Kidney (tissue), 14 donors: ENCODE results near the gene CLDN11. TPM values are rescaled to one million over a fixed set of nuclear protein-coding genes. Genes with fewer than 3 reads are reported as not detected.

Experiments
- DNase-seq, 5 donors: peaks; one replicate each; pipeline ENCODE4 v3.0.0-alpha.2; 2013 to 2020
- FAIRE-seq: peaks from 2 replicates; lab custom pipeline; 2012; peaks lifted over from hg19 to GRCh38; lab: Jason Lieb, UNC
- H3K27ac ChIP-seq, 2 donors: one replicate each; pipeline ENCODE4 v1.7.0; 2013; ENCODE audit warnings: low read depth in 2 of 2, low read length in 2 of 2, inconsistent platforms in 1 of 2
- H3K27me3 ChIP-seq: one replicate; pipeline ENCODE4 v1.7.1; 2013; ENCODE audit warnings: low read length, inconsistent platforms; ENCODE audit not compliant: control insufficient read depth, insufficient read depth
- H3K36me3 ChIP-seq, 3 donors: one replicate each; pipeline versions ENCODE4 v1.7.0 to v1.7.1; 2013; ENCODE audit warnings: low read length in 3 of 3, control low read depth in 1 of 3, inconsistent platforms in 1 of 3; ENCODE audit not compliant: insufficient read depth in 3 of 3, control insufficient read depth in 2 of 3
- H3K4me1 ChIP-seq, 3 donors: one replicate each; pipeline versions ENCODE4 v1.7.0 to v1.7.1; 2013; ENCODE audit warnings: low read length in 3 of 3, inconsistent platforms in 1 of 3, low read depth in 1 of 3; ENCODE audit not compliant: control insufficient read depth in 2 of 3, insufficient read depth in 2 of 3
- H3K4me3 ChIP-seq, 3 donors: one replicate each; pipeline versions ENCODE4 v1.7.0 to v1.8.1; 2013; ENCODE audit warnings: low read length in 3 of 3, control low read depth in 1 of 3, inconsistent platforms in 1 of 3
- H3K9ac ChIP-seq, 3 donors: one replicate each; pipeline versions ENCODE4 v1.7.0 to v1.7.1; 2013; ENCODE audit warnings: low read length in 3 of 3, control low read depth in 1 of 3, inconsistent platforms in 1 of 3
- H3K9me3 ChIP-seq, 3 donors: one replicate each; pipeline versions ENCODE4 v1.7.0 to v1.7.1; 2013; ENCODE audit warnings: low read length in 3 of 3, control low read depth in 1 of 3, inconsistent platforms in 1 of 3; ENCODE audit not compliant: control insufficient read depth in 2 of 3, insufficient read depth in 1 of 3
- intact Hi-C: fragments of 100-400 bp; cut with DNase I; formaldehyde crosslinking; loops from one replicate; pipeline ENCODE4 v1.11.1; 2022
- polyA plus RNA-seq: library from polyadenylated mRNA; stranded (reverse); fragments of 350-450 nt; fragmentation: Illumina TruSeq; extraction: RNeasy Lipid Tissue Mini Kit (QIAGEN cat#74804); gene quantifications from one replicate; pipeline ENCODE4 v1.2.3, GENCODE V29; 2014; ENCODE audit warnings: low read depth, low replicate concordance; ENCODE audit not compliant: insufficient read depth
- total RNA-seq: library from RNA; stranded (reverse); fragmentation: NEBNext Ultra II Directional; extraction: Animal tissue kit (Norgen Biotek cat#: 25700); gene quantifications from one replicate; pipeline ENCODE4 v1.2.1, GENCODE V29; 2021
- TF ChIP-seq, protein P1 (sequence below): IDR thresholded peaks from 3 replicates; pipeline ENCODE4 v1.5.1; 2012; ENCODE audit warnings: mild to moderate bottlenecking, moderate library complexity, borderline replicate concordance; ENCODE audit not compliant: insufficient read depth; ENCODE audit errors: extremely low read depth
- donor health status: control.
- donor health status: control.
- donor health status: control.
- donor health status: control.
- donor health status: control.
- donor health status: DM: yes; HTN: yes; CAD: no.
- donor health status: Normal renal cell carcinoma (clear cell type).

The CLDN11 gene
- total and polyA plus RNA-seq, 2 donors from 2014 or later = 1.6 to 2.4 TPM

DNA sequence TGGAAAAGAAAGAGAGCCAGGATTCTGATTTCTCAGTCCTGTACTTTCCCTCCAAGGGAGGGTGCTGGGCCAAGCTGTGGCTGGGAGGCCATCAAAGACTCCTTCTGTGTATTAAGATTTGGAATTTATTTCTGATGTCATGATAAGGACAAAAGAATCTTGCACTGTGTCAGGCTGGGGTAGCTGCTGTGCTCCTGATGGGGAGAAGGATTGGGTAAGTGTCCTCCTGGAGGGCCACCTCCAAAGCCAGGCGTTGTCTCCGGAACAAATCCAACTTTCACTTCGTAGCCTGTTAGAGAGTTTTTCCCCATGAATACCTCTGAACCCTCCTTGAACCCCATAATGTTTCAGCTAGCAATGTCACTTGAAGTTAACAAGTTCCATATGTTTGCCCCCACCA lies 29.9 kb downstream of the CLDN11 start:
- no peak for FAIRE-seq
- Histone ChIP-seq H3K36me3 (no peaks in the 10 kb centered on the region), H3K4me3 (no peak overlapping the region), H3K27me3 (no peaks in the 10 kb centered on the region), H3K9me3 (no peaks in the 10 kb centered on the region), H3K9ac (no peak overlapping the region), H3K4me1 (no peaks in the 10 kb centered on the region), H3K27ac (no peak overlapping the region)
- intact Hi-C loops = no loop called here
- DNase-seq = peak in 1 of 5 donors; percentile 59
- TF ChIP-seq, protein P1, sequence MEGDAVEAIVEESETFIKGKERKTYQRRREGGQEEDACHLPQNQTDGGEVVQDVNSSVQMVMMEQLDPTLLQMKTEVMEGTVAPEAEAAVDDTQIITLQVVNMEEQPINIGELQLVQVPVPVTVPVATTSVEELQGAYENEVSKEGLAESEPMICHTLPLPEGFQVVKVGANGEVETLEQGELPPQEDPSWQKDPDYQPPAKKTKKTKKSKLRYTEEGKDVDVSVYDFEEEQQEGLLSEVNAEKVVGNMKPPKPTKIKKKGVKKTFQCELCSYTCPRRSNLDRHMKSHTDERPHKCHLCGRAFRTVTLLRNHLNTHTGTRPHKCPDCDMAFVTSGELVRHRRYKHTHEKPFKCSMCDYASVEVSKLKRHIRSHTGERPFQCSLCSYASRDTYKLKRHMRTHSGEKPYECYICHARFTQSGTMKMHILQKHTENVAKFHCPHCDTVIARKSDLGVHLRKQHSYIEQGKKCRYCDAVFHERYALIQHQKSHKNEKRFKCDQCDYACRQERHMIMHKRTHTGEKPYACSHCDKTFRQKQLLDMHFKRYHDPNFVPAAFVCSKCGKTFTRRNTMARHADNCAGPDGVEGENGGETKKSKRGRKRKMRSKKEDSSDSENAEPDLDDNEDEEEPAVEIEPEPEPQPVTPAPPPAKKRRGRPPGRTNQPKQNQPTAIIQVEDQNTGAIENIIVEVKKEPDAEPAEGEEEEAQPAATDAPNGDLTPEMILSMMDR = no peak

DNA sequence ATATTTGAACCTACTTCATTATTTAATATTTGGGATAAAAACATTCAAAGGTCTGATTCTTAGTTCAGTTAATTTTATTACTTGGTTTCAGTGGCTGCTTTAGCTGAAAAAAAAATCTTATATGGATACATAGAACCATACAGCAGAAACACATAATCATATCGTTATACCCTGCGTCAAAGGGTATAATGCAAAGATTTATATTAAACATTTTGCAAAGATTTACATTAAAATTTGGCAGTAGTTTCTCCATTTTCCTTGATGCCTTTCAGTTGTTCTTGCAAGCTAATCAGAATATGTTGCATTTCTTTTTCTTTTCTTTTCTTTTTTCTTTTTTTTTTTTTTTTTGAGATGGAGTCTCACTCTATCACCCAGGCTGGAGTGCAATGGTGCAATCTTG lies 31.4 kb downstream of the CLDN11 start:
- intact Hi-C loops = no loop called here
- FAIRE-seq = no peak
- no peaks in the 10 kb centered on the region for H3K27me3 ChIP-seq

DNA sequence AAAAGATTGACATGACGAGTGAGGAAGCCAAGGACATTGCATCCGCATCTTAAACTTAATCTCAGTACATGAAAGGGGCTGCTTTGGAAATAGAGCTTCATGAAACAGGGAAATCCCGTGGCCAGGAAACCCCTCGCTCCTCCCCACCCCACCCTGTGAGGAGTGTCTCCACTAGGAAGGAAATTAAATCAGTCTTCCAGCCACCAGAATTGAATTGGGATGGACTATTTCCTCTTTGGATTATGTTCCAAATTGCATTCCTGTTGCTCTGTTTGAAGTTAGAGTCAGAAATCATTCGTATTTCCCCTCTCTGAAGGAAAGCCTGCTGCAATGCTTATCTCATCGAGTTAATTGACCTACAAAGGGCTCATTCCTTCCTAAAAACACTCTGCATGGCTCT lies 35.8 kb downstream of the CLDN11 start:
- no peaks in the 10 kb centered on the region for H3K27me3 ChIP-seq
- no peak overlapping the region for H3K27ac ChIP-seq
- FAIRE-seq (no peak), DNase-seq (peak in 1 of 5 donors; percentile 68)
- TF ChIP-seq, protein P1 = no peak
- no peaks in the 10 kb centered on the region for H3K9me3 ChIP-seq
- H3K36me3 ChIP-seq = no peaks in the 10 kb centered on the region
- no peaks in the 10 kb centered on the region for H3K4me1 ChIP-seq
- no peak overlapping the region for H3K4me3 ChIP-seq
- intact Hi-C loops = no loop called here
- no peak overlapping the region for H3K9ac ChIP-seq

More for the DNA sequence above, 31.4 kb downstream of the CLDN11 start:
- Histone ChIP-seq H3K4me1 (no peaks in the 10 kb centered on the region), H3K9ac (no peak overlapping the region), H3K36me3 (no peaks in the 10 kb centered on the region), H3K27ac (no peak overlapping the region), H3K4me3 (no peak overlapping the region), H3K9me3 (no peaks in the 10 kb centered on the region)
- TF ChIP-seq, protein P1 = no peak
- DNase-seq = no peak

DNA sequence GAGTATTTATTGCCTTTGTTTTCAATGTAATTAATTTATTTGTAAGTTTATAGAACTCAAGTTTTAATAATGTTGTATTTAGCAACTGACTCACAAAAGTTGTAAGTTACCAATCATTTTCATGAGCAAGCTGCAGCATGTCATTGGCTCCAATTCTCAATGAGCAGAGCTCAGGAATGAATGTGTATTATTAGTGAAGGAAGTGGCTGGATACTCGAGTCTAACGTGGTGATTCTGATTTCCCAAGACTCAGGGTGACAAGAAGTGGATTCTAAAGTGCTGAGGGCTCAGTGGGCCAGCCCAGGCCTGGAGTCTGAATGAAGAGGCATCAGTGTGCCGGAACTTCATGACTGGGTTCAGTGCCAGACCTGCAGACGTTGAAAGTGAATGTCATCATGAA lies 39.6 kb downstream of the CLDN11 start:
- Histone ChIP-seq H3K9me3 (no peaks in the 10 kb centered on the region), H3K36me3 (no peaks in the 10 kb centered on the region), H3K9ac (no peak overlapping the region), H3K4me1 (no peaks in the 10 kb centered on the region), H3K27me3 (no peaks in the 10 kb centered on the region), H3K4me3 (no peak overlapping the region), H3K27ac (no peak overlapping the region)
- FAIRE-seq (no peak), DNase-seq (no peak)
- TF ChIP-seq, protein P1 = no peak
- intact Hi-C loops = no loop called here
